Endothelial cell of umbilical vein (primary cell): Measurements from ENCODE around the gene CIITA. TPM values are rescaled to one million over a fixed set of nuclear protein-coding genes. Genes with fewer than 3 reads are reported as not detected.

Experiments
- BruUV-seq: library from RNA; stranded (reverse); fragments of 400-500 nt; replicated peaks from 2 replicates; lab custom pipeline; 2021; lab: Mats Ljungman, UMichigan
- CTCF ChIA-PET: fragments of 300-600, 350-600 bp; sonication (Branson Sonifier 250); formaldehyde crosslinking; loops from one replicate; lab custom pipeline; 2021; ENCODE audit warnings: antibody characterized with exemption, inconsistent platforms; lab: Charles Lee
- POLR2A ChIA-PET: fragments of 300-600, 350-600 bp; sonication (Branson Sonifier 250); formaldehyde crosslinking; loops from one replicate; lab custom pipeline; 2021; ENCODE audit warnings: antibody characterized with exemption, inconsistent platforms; lab: Charles Lee
- DNase-seq: peaks from one replicate; pipeline ENCODE4 v3.0.0-alpha.2; 2011; ENCODE audit warnings: low read depth, low spot score
- FAIRE-seq: peaks from 2 replicates; lab custom pipeline; 2011; peaks lifted over from hg19 to GRCh38; lab: Jason Lieb, UNC
- H2AFZ ChIP-seq: 2 replicates; pipeline ENCODE4 v1.6.0; 2012; ENCODE audit warnings: low read depth, low read length, control low read depth, inconsistent platforms
- H3K27ac ChIP-seq: 2 replicates; pipeline ENCODE4 v1.5.1; 2011; ENCODE audit warnings: low read depth, mild to moderate bottlenecking, control low read depth, low read length, moderate library complexity; ENCODE audit not compliant: insufficient read depth
- H3K27me3 ChIP-seq, 2 experiments: 2 replicates each; pipeline versions ENCODE4 v1.6.0 to v1.6.1; 2011; ENCODE audit warnings: low read length in 2 of 2, mixed read lengths in 1 of 2; ENCODE audit not compliant: control insufficient read depth in 2 of 2, insufficient read depth in 2 of 2
- H3K36me3 ChIP-seq, 2 experiments: 2 replicates in 1 of 2; 3 replicates in 1 of 2; pipeline ENCODE4 v1.5.1; 2011; ENCODE audit warnings: low read length in 2 of 2, mild to moderate bottlenecking in 1 of 2, moderate library complexity in 1 of 2; ENCODE audit not compliant: control insufficient read depth in 2 of 2, insufficient read depth in 2 of 2; ENCODE audit errors: extremely low read depth in 1 of 2
- H3K4me1 ChIP-seq: 3 replicates; pipeline ENCODE4 v1.5.1; 2011; ENCODE audit warnings: mild to moderate bottlenecking, low read length; ENCODE audit not compliant: control insufficient read depth, insufficient read depth; ENCODE audit errors: extremely low read depth
- H3K4me2 ChIP-seq: 2 replicates; pipeline ENCODE4 v1.6.1; 2011; ENCODE audit warnings: low read length, control low read depth, mixed read lengths; ENCODE audit not compliant: insufficient read depth
- H3K4me3 ChIP-seq, 3 experiments: fragments of 200-600 bp in 1 of 3; sonication (generic), shearing (Covaris generic) in 1 of 3; replicated peaks in 1 of 3; 2 replicates each; pipeline ENCODE4 v1.5.1; 2011 to 2016; ENCODE audit warnings: control low read depth in 3 of 3, low read length in 3 of 3, mild to moderate bottlenecking in 2 of 3, inconsistent platforms in 1 of 3, low read depth in 1 of 3, moderate library complexity in 1 of 3; ENCODE audit not compliant: insufficient read depth in 1 of 3
- H3K79me2 ChIP-seq: 2 replicates; pipeline ENCODE4 v1.6.0; 2012; ENCODE audit warnings: low read length, inconsistent platforms; ENCODE audit not compliant: control insufficient read depth, insufficient read depth
- H3K9ac ChIP-seq: replicated peaks from 2 replicates; pipeline ENCODE3; 2011; ENCODE audit warnings: low read length, control low read depth; ENCODE audit not compliant: insufficient read depth; ENCODE audit errors: extremely low read depth
- H3K9me1 ChIP-seq: replicated peaks from 3 replicates; pipeline ENCODE4 v1.6.0; 2011; ENCODE audit warnings: mild to moderate bottlenecking, low read length; ENCODE audit not compliant: control insufficient read depth, insufficient read depth; ENCODE audit errors: extremely low read depth
- H3K9me3 ChIP-seq: replicated peaks from 2 replicates; pipeline ENCODE4 v1.5.1; 2012; ENCODE audit warnings: low read length, inconsistent platforms; ENCODE audit not compliant: control insufficient read depth, insufficient read depth
- H4K20me1 ChIP-seq: replicated peaks from 2 replicates; pipeline ENCODE3; 2011; ENCODE audit warnings: mild to moderate bottlenecking, low read length; ENCODE audit not compliant: control insufficient read depth, insufficient read depth; ENCODE audit errors: extremely low read depth
- CTCF ChIP-seq, 2 donors: IDR thresholded peaks; 1 replicate in 1 of 2; 2 replicates in 1 of 2; pipeline ENCODE4 v1.5.1; 2011; ENCODE audit warnings: low read length in 2 of 2, mild to moderate bottlenecking in 2 of 2, moderate library complexity in 2 of 2, control low read depth in 1 of 2, inconsistent platforms in 1 of 2, low read depth in 1 of 2; ENCODE audit not compliant: insufficient read depth in 1 of 2; ENCODE audit errors: extremely low read depth in 1 of 2
- GATA2 ChIP-seq: IDR thresholded peaks from 2 replicates; pipeline ENCODE4 v1.7.0; 2011; ENCODE audit warnings: low read depth, mild to moderate bottlenecking, moderate library complexity, mixed read lengths, low read length; ENCODE audit not compliant: insufficient read length, insufficient read depth
- dilution Hi-C: fragments of 300-500 bp; cut with MboI; formaldehyde crosslinking; loops from one replicate; pipeline ENCODE4 v1.15.0; 2019; ENCODE audit warnings: low sequenced_read_pairs; ENCODE audit not compliant: extremely low pct_ligation_motif_present
- intact Hi-C: fragments of 100-400 bp; cut with micrococcal nuclease; formaldehyde crosslinking; loops from one replicate; pipeline ENCODE4 v1.10.0; 2022
- polyA plus RNA-seq, 4 experiments: library from polyadenylated mRNA; depleted of rRNA in 3 of 4; stranded (reverse) in 3 of 4; unstranded in 1 of 4; fragments of >200 nt; gene quantifications; 2 replicates each; pipeline versions ENCODE4 v1.2.1 to v1.2.3, GENCODE V29; 2011 to 2012; ENCODE audit warnings: missing spikeins in 1 of 4
- total RNA-seq: library from RNA; stranded (reverse); gene quantifications from 2 replicates; pipeline ENCODE4 v1.2.3, GENCODE V29; 2021

CIITA gene
- total and polyA plus RNA-seq, 2 donors (not counting 3 experiments of a cell fraction or from before 2014, with no cell fraction given), result not detected

- dilution Hi-C loops, result no loop called here
Observed at GRCh38 chr16:10981697-10982216, 104.8 kb downstream of the CIITA start.

More at GRCh38 chr16:10981697-10982216, 104.8 kb downstream of the CIITA start:
- H3K27ac ChIP-seq, result no peak overlapping the region
- peaks cover 0 to 5% of the 10 kb centered on the region in 2 experiments for H3K36me3 ChIP-seq
- no peak overlapping the region for H3K9ac ChIP-seq
- no peak for DNase-seq
- ChIA-PET POLR2A (no interaction called here), CTCF (interaction anchor here (1.0 to 3.3 kb wide), 3 partner anchors 10 to 274 kb away, joined by 3 to 17 read pairs (median 16); partner anchors contain the start of gene SOCS1)
- no peak for FAIRE-seq
- no peaks in the 10 kb centered on the region for H3K9me1 ChIP-seq
- intact Hi-C loops, result no loop called here
- no peaks in the 10 kb centered on the region for H3K9me3 ChIP-seq
- no peak overlapping the region for H2AFZ ChIP-seq
- H3K4me2 ChIP-seq, result no peak overlapping the region
- no peaks in the 10 kb centered on the region for H3K79me2 ChIP-seq
- H4K20me1 ChIP-seq, result no peaks in the 10 kb centered on the region
- TF ChIP-seq CTCF (IDR thresholded peaks at IDR 0.05; ENCODE audit: extremely low read depth in 1 of 2, insufficient read depth in 1 of 2, low read depth in 1 of 2, low read length in 2 of 2), result peak; percentile 23 to 24
- no peak for TF ChIP-seq GATA2
- BruUV-seq, result no TSS peak
- no peaks in the 10 kb centered on the region for H3K27me3 ChIP-seq
- no peak overlapping the region for H3K4me3 ChIP-seq
- H3K4me1 ChIP-seq, result peaks cover 13% of the 10 kb centered on the region
